ENCODE data around the gene CGB1.

The CGB1 gene

GRCh38 chr19:49085020-49085867 is 48.5 kb upstream of the CGB1 start, which contains the start of gene SNRNP70 (continued):
- TF ChIP-seq PBX3 (CRISPR knock-in tag; IDR thresholded peaks at IDR 0.05): no peak

- Histone ChIP-seq H3K27ac (ENCODE audit: extremely low read depth, low read depth, low read length) (peak overlapping the region; percentile 56), H3K4me1 (ENCODE audit: control insufficient read depth, insufficient read depth, low read length) (peaks cover 5% of the 10 kb centered on the region; the same call in 1 of the 2 replicates), H3K4me3 (ENCODE audit: low read depth, low read length) (peak overlapping the region; percentile 29), H3K36me3 (ENCODE audit: control insufficient read depth in 2 of 2, insufficient read depth in 1 of 2, low read length in 2 of 2) (peaks cover 28 to 31% of the 10 kb centered on the region in 2 experiments), H3K9me3 (ENCODE audit: control insufficient read depth, insufficient read depth, low read depth, low read length) (no peaks in the 10 kb centered on the region)
- ChIA-PET POLR2A (no interaction called here), CTCF (interaction anchor here (1.0 kb wide), 1 partner anchor 11 kb away, joined by 3 read pairs; no protein-coding TSS in a partner anchor)
- TF ChIP-seq ZNF324 (tag by site-specific recombination; IDR thresholded peaks at IDR 0.05): 0 out of 2 replicates have a peak, but pooled peaks have one; percentile 18
- no peak for TF ChIP-seq ZNF223 (tag by site-specific recombination; IDR thresholded peaks at IDR 0.05)
- TF ChIP-seq ZSCAN4 (tag by site-specific recombination; IDR thresholded peaks at IDR 0.05): peak; percentile 27; the same call in 1 of the 2 replicates
- TF ChIP-seq ZNF664 (tag by site-specific recombination; IDR thresholded peaks at IDR 0.05): peak; percentile 72; the same call in 1 of the 2 replicates
- TF ChIP-seq ZSCAN30 (tag by site-specific recombination; IDR thresholded peaks at IDR 0.05): peak; percentile 59; the same call in 1 of the 2 replicates
- no peak for TF ChIP-seq ZNF221 (tag by site-specific recombination; IDR thresholded peaks at IDR 0.05; ENCODE audit: borderline replicate concordance)
- peak; percentile 12; the same call in 1 of the 2 replicates for TF ChIP-seq ZNF2 (tag by site-specific recombination; IDR thresholded peaks at IDR 0.05)
- TF ChIP-seq ZSCAN18 (tag by site-specific recombination; IDR thresholded peaks at IDR 0.05): 0 out of 2 replicates have a peak, but pooled peaks have one; percentile 81
- peak; percentile 30; the same call in 1 of the 2 replicates for TF ChIP-seq ZNF623 (tag by site-specific recombination; IDR thresholded peaks at IDR 0.05)
These were observed 47.7 kb upstream of the CGB1 start for GRCh38 chr19:49084206-49085019.

- POLR2A ChIA-PET: no interaction called here
- H3K27ac ChIP-seq (ENCODE audit: extremely low read depth, low read depth, low read length): no peak overlapping the region
- H3K9me3 ChIP-seq (ENCODE audit: control insufficient read depth, insufficient read depth, low read depth, low read length): no peaks in the 10 kb centered on the region
- H3K36me3 ChIP-seq (ENCODE audit: control insufficient read depth in 2 of 2, insufficient read depth in 1 of 2, low read length in 2 of 2): peaks cover 0 to 4% of the 10 kb centered on the region in 2 experiments; a peak in 2 of 3 replicates
- no peak for TF ChIP-seq ZNF514 (tag by site-specific recombination; IDR thresholded peaks at IDR 0.05)
- no peak for TF ChIP-seq ZNF239 (tag by site-specific recombination; IDR thresholded peaks at IDR 0.05)
- no peak for TF ChIP-seq ZNF48 (tag by site-specific recombination; IDR thresholded peaks at IDR 0.05)
- no peak for TF ChIP-seq ZNF114 (tag by site-specific recombination; IDR thresholded peaks at IDR 0.05)
- no peak for TF ChIP-seq ZNF174 (tag by site-specific recombination; IDR thresholded peaks at IDR 0.05)
- TF ChIP-seq ZNF354C (tag by site-specific recombination; IDR thresholded peaks at IDR 0.05; ENCODE audit: borderline replicate concordance, low read depth): no peak
- no peak for TF ChIP-seq ZSCAN5A (tag by site-specific recombination; IDR thresholded peaks at IDR 0.05)
- CTCF ChIA-PET: interaction anchor here (0.6 to 2.2 kb wide), 6 partner anchors 7 to 144 kb away, joined by 3 to 10 read pairs (median 4); no protein-coding TSS in a partner anchor
- H3K4me1 ChIP-seq (ENCODE audit: control insufficient read depth, insufficient read depth, low read length): peaks cover 3% of the 10 kb centered on the region; the same call in 1 of the 2 replicates
- no peak overlapping the region for H3K4me3 ChIP-seq (ENCODE audit: low read depth, low read length)
These were observed 44.6 kb upstream of the CGB1 start for GRCh38 chr19:49081273-49081672.
